ENCODE measurements around the gene STK36. TPM values are rescaled to one million over a fixed set of nuclear protein-coding genes. Genes with fewer than 3 reads are reported as not detected.

Gene STK36
- total RNA-seq, 2 donors from 2014 or later, result 17.8 to 36.7 TPM

DNA sequence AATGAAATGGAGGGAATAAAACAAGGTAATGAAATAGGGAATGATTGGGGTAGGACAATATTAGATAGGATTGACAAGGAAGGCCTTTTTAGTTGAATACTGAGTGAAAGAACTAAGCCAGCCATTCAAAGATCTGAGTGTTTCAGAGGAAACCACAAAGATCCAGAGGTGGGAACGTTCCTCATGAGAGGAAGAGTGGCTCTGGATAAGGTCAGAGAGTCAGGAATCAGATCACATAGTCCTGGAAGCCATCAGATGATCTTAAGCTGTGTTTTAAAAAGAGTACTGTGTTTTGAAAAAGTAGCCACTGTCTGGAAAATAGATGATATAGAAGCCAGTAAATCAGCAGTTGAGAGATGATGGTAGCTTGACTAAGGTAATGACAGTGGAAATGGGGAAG is 50.5 kb downstream of the STK36 start:
- Histone ChIP-seq H3K27ac (no peak overlapping the region), H3K9me3 (no peaks in the 10 kb centered on the region), H3K4me3 (no peak overlapping the region), H3K4me1 (no peaks in the 10 kb centered on the region), H3K9ac (ENCODE audit: low read depth in 2 of 2, low read length in 2 of 2) (no peak overlapping the region), H3K36me3 (no peaks in the 10 kb centered on the region), H3K27me3 (no peaks in the 10 kb centered on the region)
- intact Hi-C loops (cut with DNase I), result no loop called here
- no peak for DNase-seq
- TF ChIP-seq CTCF (IDR thresholded peaks at IDR 0.05), result no peak

- Histone ChIP-seq H3K9me3 (no peaks in the 10 kb centered on the region), H3K9ac (ENCODE audit: low read depth in 2 of 2, low read length in 2 of 2) (no peak overlapping the region), H3K27me3 (no peaks in the 10 kb centered on the region), H3K4me1 (no peaks in the 10 kb centered on the region), H3K4me3 (no peak overlapping the region), H3K36me3 (no peaks in the 10 kb centered on the region), H3K27ac (no peak overlapping the region)
- no peak for DNase-seq
- no peak for TF ChIP-seq CTCF (IDR thresholded peaks at IDR 0.05)
- intact Hi-C loops (cut with DNase I), result no loop called here
These were observed 51.2 kb downstream of the STK36 start for GRCh38 chr2:218722876-218723785.

- TF ChIP-seq CTCF (IDR thresholded peaks at IDR 0.05), result no peak
- intact Hi-C loops (cut with DNase I), result no loop called here
- Histone ChIP-seq H3K27me3 (no peaks in the 10 kb centered on the region), H3K27ac (no peak overlapping the region), H3K36me3 (no peaks in the 10 kb centered on the region), H3K9ac (ENCODE audit: low read depth in 2 of 2, low read length in 2 of 2) (no peak overlapping the region), H3K4me1 (no peaks in the 10 kb centered on the region), H3K4me3 (no peak overlapping the region), H3K9me3 (no peaks in the 10 kb centered on the region)
- no peak for DNase-seq
These were observed 54.2 kb downstream of the STK36 start for GRCh38 chr2:218726004-218726574.

DNA sequence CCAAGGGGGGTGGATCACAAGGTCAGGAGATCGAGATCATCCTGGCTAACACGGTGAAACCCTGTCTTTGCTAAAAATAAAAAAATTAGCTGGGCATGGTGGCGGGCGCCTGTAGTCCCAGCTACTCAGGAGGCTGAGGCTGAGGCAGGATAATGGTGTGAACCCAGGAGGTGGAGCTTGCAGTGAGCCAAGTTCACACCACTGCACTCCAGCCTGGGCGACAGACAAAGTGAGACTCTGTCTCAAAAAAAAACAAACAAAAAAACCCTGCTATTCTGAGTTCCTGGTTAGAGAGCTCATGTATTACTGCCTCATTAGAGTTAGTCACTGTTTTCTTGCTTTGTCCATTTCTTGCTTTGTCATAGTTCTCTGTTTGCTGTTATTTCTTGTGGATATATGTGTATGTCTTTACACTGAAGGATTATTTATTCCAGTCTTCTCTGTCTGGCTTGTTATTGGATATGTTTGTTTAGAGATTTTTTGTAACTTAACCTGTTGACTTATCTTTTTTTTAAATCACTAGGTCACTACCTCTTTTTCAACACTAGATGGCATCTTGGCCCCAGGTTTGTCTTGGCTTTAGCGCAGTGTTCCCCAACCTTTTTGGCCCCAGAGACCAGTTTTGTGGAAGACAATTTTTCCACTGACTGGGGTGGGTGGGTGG is 55.7 kb downstream of the STK36 start:
- no peak overlapping the region for H3K9ac ChIP-seq (ENCODE audit: low read depth in 2 of 2, low read length in 2 of 2)
- H3K4me3 ChIP-seq, result no peak overlapping the region
- no peak overlapping the region for H3K27ac ChIP-seq
- intact Hi-C loops (cut with DNase I), result loop anchor here (2.0 kb wide), 1 partner anchor 119 kb away; no protein-coding TSS in a partner anchor
- DNase-seq, result no peak
- H3K36me3 ChIP-seq, result no peaks in the 10 kb centered on the region
- H3K4me1 ChIP-seq, result peaks cover 7% of the 10 kb centered on the region
- H3K9me3 ChIP-seq, result no peaks in the 10 kb centered on the region
- peak; percentile 27 for TF ChIP-seq CTCF (IDR thresholded peaks at IDR 0.05)
- no peaks in the 10 kb centered on the region for H3K27me3 ChIP-seq

GRCh38 chr2:218729640-218730039 is 57.8 kb downstream of the STK36 start:
- H3K4me1 ChIP-seq, result peaks cover 7% of the 10 kb centered on the region
- no peak overlapping the region for H3K9ac ChIP-seq (ENCODE audit: low read depth in 2 of 2, low read length in 2 of 2)
- no peaks in the 10 kb centered on the region for H3K36me3 ChIP-seq
- intact Hi-C loops (cut with DNase I), result loop anchor here (2.0 kb wide), 1 partner anchor 117 kb away; no protein-coding TSS in a partner anchor
- no peak for DNase-seq
- H3K27ac ChIP-seq, result no peak overlapping the region
- H3K4me3 ChIP-seq, result no peak overlapping the region
- H3K27me3 ChIP-seq, result no peaks in the 10 kb centered on the region
- TF ChIP-seq CTCF (IDR thresholded peaks at IDR 0.05), result no peak
- no peaks in the 10 kb centered on the region for H3K9me3 ChIP-seq

Measured in colonic mucosa (tissue), 4 donors.